ENCODE data around the gene CLPX. TPM values are rescaled to one million over a fixed set of nuclear protein-coding genes. Genes with fewer than 3 reads are reported as not detected.

CLPX gene
- total RNA-seq, 1 donor from 2014 or later = 38.2 TPM

DNA sequence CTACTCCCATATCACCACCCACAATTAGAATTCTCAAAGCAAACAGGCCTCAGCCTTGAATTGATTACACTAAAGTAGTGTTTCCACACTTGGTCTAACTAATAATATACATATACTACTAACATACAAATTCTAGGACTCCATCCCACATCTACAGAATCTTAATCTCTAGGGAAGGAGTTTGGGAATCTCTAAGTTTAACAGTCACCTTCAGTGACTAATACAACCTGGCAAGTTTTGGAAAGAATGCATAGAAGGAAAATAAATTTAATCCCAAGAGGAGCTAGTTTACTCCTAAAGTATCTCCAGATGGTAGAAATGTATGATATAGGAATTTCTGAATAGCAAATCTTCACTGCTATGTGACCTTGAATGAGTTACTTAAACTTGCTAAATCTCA is 9.1 kb downstream of the CLPX start:
- ATAC-seq = no peak
- DNase-seq = no peak

DNA sequence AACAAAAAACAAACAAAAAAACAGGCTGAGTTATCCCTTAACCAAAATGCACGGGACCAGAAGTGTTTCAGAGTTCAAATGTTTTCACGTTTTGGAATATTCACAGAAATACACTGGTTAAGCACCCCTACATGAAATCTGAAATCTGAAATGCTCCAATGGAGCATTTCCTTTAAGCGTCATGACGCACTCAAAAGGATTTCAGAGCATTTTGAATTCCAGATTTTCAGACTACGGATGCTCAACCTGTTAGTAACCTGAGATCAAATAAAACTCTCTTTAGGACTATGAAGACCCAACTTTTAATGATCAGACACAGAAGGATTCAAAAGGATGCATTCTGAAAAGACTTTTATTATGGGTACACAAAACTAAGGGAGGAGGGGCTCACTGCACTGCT is 9.6 kb downstream of the CLPX start:
- Histone ChIP-seq H3K27ac (no peak overlapping the region), H3K9me3 (no peaks in the 10 kb centered on the region), H3K4me3 (no peak overlapping the region), H3K27me3 (no peaks in the 10 kb centered on the region), H3K4me1 (no peaks in the 10 kb centered on the region), H3K36me3 (peaks cover 90% of the 10 kb centered on the region)
- ATAC-seq (no peak), DNase-seq (no peak)
- TF ChIP-seq, protein P1, sequence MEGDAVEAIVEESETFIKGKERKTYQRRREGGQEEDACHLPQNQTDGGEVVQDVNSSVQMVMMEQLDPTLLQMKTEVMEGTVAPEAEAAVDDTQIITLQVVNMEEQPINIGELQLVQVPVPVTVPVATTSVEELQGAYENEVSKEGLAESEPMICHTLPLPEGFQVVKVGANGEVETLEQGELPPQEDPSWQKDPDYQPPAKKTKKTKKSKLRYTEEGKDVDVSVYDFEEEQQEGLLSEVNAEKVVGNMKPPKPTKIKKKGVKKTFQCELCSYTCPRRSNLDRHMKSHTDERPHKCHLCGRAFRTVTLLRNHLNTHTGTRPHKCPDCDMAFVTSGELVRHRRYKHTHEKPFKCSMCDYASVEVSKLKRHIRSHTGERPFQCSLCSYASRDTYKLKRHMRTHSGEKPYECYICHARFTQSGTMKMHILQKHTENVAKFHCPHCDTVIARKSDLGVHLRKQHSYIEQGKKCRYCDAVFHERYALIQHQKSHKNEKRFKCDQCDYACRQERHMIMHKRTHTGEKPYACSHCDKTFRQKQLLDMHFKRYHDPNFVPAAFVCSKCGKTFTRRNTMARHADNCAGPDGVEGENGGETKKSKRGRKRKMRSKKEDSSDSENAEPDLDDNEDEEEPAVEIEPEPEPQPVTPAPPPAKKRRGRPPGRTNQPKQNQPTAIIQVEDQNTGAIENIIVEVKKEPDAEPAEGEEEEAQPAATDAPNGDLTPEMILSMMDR (IDR thresholded peaks at IDR 0.05) = no peak
- intact Hi-C loops (cut with DNase I) = no loop called here

More for the DNA sequence above, 9.1 kb downstream of the CLPX start:
- intact Hi-C loops (cut with DNase I) = no loop called here
- Histone ChIP-seq H3K27me3 (no peaks in the 10 kb centered on the region), H3K4me3 (no peak overlapping the region), H3K9me3 (no peaks in the 10 kb centered on the region), H3K4me1 (no peaks in the 10 kb centered on the region), H3K36me3 (peaks cover 88% of the 10 kb centered on the region), H3K27ac (no peak overlapping the region)
- TF ChIP-seq, protein P1 (IDR thresholded peaks at IDR 0.05) = no peak

DNA sequence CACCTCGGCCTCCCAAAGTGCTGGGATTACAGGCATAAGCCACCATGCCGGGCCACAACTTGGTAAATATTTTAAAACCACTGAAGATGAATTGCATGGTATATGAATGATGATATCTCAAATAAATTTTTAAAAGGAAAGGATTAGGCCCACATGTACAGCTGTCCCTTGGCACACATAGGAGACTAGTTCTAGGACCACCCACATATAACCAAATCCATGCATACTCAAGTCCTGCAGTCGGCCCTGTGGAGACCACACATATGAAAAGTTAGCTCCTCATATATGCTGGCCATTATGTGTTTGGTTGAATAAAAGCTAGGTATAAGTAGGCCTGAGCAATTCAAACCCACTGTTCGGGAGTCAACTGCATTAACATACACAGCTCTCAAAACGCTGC is 10.6 kb downstream of the CLPX start:
- H3K4me1 ChIP-seq = no peaks in the 10 kb centered on the region
- H3K27me3 ChIP-seq = no peaks in the 10 kb centered on the region
- H3K36me3 ChIP-seq = peaks cover 95% of the 10 kb centered on the region
- H3K27ac ChIP-seq = no peak overlapping the region
- TF ChIP-seq, protein P1 (IDR thresholded peaks at IDR 0.05) = no peak
- H3K4me3 ChIP-seq = no peak overlapping the region
- no peaks in the 10 kb centered on the region for H3K9me3 ChIP-seq
- intact Hi-C loops (cut with DNase I) = no loop called here
- DNase-seq = no peak
- ATAC-seq = no peak

DNA sequence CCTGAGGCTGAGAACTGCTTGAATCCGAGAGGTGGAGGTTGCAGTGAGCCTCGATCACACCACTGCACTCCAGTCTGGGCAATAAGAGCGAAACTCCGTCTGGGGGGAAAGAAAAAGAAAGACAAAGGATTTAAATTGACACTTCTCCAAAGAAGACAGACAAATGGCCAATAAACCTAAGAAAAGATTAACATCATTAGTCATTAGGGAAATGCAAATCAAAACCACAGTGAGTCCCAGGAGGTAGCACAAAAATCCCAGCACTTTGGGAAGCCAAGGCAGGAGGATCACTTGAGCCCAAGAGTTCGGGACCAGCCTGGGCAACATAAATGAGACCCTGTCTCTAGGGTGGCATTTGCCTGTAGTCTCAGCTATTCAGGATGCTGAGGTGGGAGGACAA is 12.6 kb downstream of the CLPX start:
- Histone ChIP-seq H3K4me1 (no peaks in the 10 kb centered on the region), H3K36me3 (peaks cover 86% of the 10 kb centered on the region), H3K4me3 (no peak overlapping the region), H3K9me3 (no peaks in the 10 kb centered on the region), H3K27ac (no peak overlapping the region), H3K27me3 (no peaks in the 10 kb centered on the region)
- DNase-seq = no peak
- no peak for ATAC-seq
- intact Hi-C loops (cut with DNase I) = no loop called here
- TF ChIP-seq, protein P1 (IDR thresholded peaks at IDR 0.05) = no peak

DNA sequence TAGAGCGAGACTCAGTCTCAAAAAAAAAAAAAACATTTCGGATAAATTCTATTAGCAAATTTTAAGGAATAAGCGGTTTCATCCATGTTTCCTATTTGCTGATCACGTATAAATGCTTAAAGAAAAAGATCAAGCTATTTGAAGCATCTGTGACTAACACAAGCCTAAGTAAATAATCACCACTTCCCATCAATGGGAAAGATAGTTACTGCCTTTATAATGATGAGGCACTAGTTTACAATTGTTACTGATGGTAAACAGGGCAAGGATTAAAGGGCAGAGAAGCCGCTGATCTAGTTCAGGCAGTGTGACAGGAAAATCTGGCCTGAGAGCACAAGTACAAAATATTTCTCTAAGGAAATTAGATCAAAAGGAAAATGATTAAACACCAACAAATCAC is 13.7 kb downstream of the CLPX start:
- Histone ChIP-seq H3K9me3 (no peaks in the 10 kb centered on the region), H3K4me3 (no peak overlapping the region), H3K4me1 (no peaks in the 10 kb centered on the region), H3K27ac (no peak overlapping the region), H3K36me3 (peaks cover 82% of the 10 kb centered on the region), H3K27me3 (no peaks in the 10 kb centered on the region)
- TF ChIP-seq, protein P1 (IDR thresholded peaks at IDR 0.05) = no peak
- DNase-seq = no peak
- ATAC-seq = no peak
- intact Hi-C loops (cut with DNase I) = no loop called here

DNA sequence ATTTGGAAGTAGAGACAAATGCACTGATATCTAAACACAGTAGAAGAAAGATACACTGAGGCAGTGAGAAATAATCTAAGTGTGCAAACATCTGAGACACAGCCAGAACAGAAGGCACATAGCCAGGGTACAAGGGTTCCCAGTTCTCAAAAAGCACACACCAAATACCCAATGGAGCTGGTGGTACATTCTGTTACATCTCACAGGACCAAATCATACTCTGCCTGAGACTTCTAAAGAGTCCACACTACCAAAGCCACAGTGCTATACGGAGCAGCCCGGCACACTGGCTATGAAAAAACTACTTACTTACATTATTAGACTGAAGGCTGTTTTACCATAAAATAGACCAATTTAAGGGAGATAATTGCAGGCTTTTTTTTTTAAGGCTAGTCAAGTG is 19.3 kb downstream of the CLPX start:
- H3K9me3 ChIP-seq = no peaks in the 10 kb centered on the region
- no peak overlapping the region for H3K4me3 ChIP-seq
- H3K27me3 ChIP-seq = no peaks in the 10 kb centered on the region
- DNase-seq (no peak), ATAC-seq (no peak)
- H3K36me3 ChIP-seq = peaks cover 84% of the 10 kb centered on the region
- intact Hi-C loops (cut with DNase I) = no loop called here
- no peak overlapping the region for H3K27ac ChIP-seq
- no peaks in the 10 kb centered on the region for H3K4me1 ChIP-seq
- TF ChIP-seq, protein P1 (IDR thresholded peaks at IDR 0.05) = no peak
